Amygdala (tissue), 56 donors: ENCODE results near the gene UGT3A2.
A peak's percentile ranks its signal among the peaks of the same experiment; 100 is the strongest.
"Not testable (repeated sequence)": the region's sequence is repeated elsewhere in the genome, so short reads cannot be mapped to it uniquely, and the experiment has no call there.

ENCODE experiments used
- DNase-seq, 56 donors: peaks; one replicate each; lab custom pipeline; 2025; lab: John Stamatoyannopoulos, UW

UGT3A2 gene

DNA sequence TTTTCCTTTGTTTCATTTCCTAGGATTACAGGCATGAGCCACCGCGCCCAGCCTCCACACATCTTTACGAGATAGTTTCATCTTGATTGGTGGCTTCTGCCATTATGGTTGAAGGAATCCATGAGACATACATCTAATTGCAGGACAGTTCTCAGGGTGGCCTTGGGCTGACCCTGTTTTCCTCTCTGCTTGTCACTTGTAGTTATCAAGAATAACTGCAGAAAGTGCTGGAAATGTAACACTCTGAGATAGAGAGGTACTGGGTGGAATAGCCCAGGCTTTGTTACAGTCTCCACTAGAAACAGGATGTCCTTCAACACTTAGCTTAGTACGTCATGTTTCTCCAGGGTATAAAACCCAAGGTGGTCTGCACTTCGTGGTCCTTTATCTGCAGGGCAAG lies 10.7 kb downstream of the UGT3A2 start:
- no peak for DNase-seq

DNA sequence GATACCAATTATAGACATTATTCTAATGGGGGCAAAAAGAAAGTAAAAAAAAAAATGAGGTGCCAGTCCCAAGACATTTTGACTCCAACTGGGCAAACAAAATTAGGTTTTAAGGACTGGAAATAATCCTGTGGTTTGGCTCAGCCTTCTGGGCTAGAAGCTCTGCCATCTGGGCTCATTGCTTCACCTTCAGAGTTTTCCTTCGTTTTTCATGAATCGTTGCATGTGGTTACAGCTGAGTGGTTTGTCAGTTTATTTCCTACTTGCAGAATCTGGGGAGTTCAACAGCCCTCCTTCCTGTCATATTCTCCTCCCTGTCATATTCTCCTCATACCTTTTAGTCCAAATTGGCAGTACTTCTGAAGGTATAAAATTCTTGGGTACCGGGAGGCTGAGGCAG lies 12.0 kb downstream of the UGT3A2 start:
- DNase-seq: no peak

DNA sequence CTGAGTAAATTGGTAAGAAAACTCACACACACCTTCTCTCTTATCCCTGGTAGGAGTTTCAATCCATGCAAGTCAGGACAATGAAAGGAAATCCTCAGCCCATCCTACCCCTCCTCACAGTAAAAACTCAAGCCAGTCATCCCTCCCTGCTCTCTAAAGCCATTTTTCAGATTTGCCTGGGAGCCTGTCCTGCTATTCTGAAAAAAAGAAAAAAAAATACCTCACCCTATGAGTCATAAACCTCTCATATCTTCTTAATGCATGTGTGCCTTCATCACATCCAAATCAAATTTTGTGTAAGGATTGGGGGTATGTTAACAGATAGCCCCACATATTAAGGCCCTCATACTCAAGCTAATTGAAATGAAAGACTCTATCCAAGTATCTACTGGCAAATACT lies 14.1 kb downstream of the UGT3A2 start:
- DNase-seq: no peak

DNA sequence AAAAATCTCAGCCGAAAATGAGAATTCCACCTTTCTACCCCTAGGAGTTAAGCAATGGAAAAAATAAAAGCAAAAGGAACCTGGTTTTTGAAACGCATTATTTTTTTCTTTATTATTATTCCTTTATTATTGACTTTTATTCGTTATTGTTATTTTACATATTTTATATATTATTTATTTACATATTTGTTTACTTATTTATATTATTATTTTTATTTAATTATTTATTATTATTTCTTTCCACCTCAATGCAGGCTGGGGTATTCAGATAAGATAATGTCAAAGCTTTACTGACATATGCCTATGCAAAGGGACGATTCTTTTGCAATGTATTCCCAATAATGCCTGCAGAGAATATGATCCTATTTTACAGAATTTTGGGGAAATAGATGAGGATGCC lies 16.7 kb downstream of the UGT3A2 start:
- DNase-seq: no peak

DNA sequence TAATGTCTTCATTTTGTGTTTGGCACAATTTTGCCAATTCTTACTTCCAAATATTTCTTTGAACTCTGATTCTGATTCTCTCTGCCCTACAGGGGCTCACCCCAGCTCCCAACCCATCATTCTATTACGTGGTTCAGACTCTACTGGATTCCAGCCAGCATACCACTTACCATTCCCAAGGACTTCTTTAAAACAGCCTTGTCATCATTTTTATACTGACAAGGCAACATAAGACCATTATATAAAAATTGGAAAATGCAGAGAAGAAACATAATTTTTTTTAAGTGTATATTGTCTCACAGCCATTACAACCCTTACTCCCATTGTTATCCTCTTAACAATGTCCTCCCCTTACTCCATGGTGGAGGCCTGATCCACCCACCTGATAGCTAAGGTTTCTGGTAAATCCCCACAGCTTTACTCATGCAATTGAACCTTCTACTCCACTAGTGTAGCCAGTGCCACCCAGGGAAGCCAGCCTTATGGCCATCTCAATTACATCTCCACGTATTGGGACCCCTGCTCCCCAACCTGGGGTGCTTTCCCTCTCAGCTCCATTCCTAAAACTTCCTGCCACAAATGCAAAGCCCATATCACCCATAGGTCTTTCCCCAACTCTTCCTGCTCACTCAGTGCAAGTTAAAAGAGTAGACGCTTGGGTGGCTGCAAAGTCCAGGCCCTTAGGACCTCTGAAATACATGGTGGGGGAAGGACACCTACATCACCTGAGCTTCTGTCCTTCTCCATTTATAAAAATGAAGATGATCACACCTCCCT lies 19.1 kb downstream of the UGT3A2 start:
- DNase-seq: no peak

DNA sequence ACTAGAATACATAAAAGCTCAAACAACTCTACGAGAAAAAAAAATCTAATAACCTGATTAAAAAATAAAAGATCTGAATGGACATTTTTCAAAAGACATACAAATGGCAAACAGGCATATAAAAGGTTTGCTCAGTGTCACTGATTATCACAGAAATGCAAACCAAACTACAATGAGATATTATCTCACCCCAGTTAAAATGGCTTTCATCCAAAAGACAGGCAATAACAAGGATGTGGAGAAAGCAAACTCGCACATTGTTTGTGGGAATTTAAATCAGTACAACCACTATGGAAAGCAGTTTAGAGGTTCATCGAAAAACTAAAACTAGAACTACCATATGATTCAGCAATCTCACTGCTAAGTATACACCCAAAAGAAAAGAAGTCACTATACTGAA lies 20.8 kb downstream of the UGT3A2 start:
- no peak for DNase-seq

- no peak for DNase-seq
These were observed 25.2 kb downstream of the UGT3A2 start for GRCh38 chr5:36041537-36041845.

- DNase-seq: no peak
These were observed 25.8 kb downstream of the UGT3A2 start for GRCh38 chr5:36040651-36041536.

- DNase-seq: no peak
These were observed 31.0 kb downstream of the UGT3A2 start for GRCh38 chr5:36035696-36036095.

DNA sequence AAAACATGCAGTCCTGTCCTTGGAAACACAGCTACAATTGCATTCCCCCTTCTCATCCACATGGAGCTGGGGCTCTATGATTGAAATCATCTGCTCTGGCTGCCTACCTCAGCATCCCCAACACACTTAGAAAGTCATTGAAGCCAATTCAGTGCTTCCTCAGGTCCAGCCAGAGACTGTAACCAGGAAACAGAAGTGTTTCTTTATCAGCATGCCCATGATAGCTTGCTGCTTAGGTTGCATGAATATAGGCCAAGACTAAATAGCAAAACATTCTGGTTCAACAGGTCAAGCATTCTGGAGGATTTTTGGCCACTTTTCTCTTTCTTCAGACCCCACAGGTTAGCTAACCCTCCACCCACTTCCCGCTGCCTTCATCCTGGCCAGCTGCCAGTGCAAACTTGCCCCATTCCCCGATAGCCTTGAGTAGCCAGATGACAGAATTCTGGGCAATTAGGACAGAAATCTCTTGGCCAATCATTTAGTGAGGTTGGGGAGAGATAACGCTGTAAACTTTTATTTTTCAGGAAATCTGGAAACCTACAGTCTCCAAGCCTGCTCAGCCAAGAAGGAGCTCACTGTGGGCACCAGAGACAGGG lies 32.0 kb downstream of the UGT3A2 start:
- not testable (repeated sequence) for DNase-seq

DNA sequence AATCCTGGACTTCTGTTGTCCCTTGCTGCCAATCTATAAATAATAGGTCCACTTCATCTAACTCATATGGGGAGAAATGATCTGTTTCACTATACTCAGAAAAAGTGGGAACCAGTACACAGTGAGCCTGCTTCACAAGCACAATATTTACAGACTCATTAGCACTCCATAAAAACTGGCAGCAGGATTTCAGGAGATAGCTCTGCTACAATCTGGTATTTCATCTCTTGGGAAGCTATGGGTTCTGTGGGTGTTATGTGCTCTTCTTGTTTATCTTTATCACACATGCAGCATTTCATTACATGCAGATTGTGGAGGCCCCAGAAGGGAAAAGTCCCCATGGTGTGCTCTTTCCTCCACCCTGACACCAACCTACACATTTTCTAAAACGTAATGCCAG lies 33.2 kb downstream of the UGT3A2 start:
- peak in 3 of 56 donors; percentile 3 to 40 (median 11) for DNase-seq

- no peak for DNase-seq
These were observed 33.6 kb downstream of the UGT3A2 start for GRCh38 chr5:36033047-36033446.

DNA sequence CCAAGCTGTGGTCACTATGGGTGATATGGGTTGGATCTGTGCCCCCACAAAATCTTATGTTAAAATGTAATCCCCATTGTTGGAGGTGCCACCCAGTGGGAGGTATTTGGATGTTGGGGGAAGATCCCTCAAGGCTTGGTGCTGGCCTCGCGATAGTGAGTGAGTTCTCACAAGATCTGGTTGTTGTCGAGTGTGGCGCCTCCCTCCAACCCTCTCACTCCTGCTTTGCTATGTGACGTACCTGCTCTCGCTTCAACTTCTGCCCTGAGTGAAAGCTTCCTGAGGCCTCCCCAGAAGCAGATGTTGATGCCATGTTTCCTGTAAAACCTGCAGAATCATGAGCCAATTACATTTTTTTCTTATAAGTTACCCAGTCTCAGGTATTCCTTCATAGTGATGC lies 35.5 kb downstream of the UGT3A2 start:
- no peak for DNase-seq

GRCh38 chr5:36029914-36030313 lies 36.8 kb downstream of the UGT3A2 start:
- DNase-seq: peak in 40 of 56 donors; percentile 2 to 81 (median 36)

- DNase-seq: no peak
These were observed 37.7 kb downstream of the UGT3A2 start for GRCh38 chr5:36028816-36029465.

- no peak for DNase-seq
These were observed 39.0 kb downstream of the UGT3A2 start for GRCh38 chr5:36027711-36028110.

DNA sequence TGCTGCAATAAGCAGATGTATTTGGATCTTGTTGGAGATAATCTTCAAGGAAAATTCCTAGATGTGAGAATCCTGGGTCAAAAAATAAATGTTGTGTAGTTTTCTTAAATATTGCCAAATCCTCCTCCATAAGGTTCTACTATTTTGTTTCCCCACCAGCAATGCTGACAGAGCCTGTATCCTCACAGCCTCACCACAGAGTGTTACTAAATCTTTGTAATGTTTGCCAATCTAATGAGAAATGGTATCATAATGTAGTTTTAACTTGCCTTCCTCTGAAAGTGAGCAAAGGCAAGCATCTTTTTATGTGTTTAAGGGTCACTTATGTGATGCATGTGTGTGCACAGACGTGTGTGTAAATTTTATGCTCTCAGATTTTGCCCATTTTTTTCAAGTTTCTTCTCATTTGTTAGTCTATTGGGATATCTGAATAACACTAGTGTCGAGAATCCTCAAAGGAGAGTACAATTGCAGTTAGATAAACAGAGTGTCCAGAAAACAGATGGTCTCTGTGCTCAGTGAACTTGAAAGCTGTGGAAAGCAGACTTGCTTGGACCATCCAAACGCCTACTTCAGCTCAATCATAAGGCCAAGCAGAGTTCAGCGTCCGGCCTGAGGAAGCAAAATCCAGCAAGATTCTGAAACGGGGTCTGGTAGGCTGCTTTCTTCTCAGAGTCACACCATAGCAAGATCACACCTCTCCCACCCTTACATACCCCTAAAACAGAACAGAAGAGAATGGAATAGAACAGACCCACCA lies 39.8 kb downstream of the UGT3A2 start:
- no peak for DNase-seq

DNA sequence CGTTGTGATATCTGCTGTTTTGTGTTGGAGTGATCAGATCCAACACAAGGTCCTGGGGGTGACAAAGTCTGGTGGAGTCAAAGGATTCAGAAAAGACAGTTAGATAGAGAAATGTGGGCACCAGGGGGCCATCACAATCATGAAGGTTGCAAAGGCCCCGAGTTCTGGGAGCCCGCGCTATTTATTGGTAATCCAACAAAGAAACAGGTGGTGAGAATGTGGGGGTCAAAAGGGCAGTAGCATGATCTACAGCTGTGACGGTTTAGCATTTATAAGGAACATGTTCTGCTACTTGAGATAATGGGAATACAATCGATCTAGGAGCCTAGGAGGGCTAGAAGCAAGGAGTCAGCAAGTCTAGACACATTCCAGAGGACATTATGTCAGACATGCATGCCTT lies 44.4 kb downstream of the UGT3A2 start:
- DNase-seq: not testable (repeated sequence)

GRCh38 chr5:36019584-36019983 lies 47.1 kb downstream of the UGT3A2 start:
- not testable (repeated sequence) for DNase-seq

GRCh38 chr5:36017622-36018021 lies 49.1 kb downstream of the UGT3A2 start:
- no peak for DNase-seq
